ENCODE results near the gene GM2A. TPM values are rescaled to one million over a fixed set of nuclear protein-coding genes. Genes with fewer than 3 reads are reported as not detected.
A peak's percentile ranks its signal among the peaks of the same experiment; 100 is the strongest.
"Not testable (repeated sequence)": the region's sequence is repeated elsewhere in the genome, so short reads cannot be mapped to it uniquely, and the experiment has no call there.

Gene GM2A
- total and polyA plus RNA-seq, 2 of the 13 experiments (the other 11 are each of a cell fraction or from before 2014, with no cell fraction given), result 14.6 to 29.6 TPM

DNA sequence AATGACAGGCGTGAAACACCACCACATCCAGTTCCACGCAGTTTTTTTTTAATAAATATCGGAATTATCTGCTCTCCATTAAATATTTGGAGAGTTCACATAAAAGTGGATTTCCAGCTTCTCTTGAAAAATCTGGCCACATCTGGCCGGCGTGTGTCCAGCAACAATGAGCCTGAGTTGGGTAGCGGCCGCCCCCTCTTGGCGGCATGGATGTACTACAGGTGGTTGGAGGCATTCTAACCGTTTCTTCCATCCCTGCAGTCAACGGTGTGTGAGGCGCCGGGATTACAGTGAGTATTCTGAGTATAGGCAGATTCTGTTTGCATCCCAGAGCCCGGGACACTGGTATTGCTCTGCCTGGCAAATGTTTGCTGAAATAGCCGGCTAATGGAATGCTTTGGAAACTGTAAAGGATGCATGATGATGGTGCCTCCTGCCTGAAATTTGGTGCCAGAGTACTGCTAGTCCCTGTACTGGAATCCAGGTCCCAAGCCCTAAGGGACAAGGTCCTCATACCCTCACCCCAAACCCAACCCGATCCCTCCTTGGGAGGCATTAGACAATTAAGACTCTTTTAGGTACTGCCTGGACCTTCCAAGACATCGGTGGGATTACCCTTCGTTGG, 13.6 kb upstream of the GM2A start (continued):
- TF ChIP-seq HMGXB4 (CRISPR knock-in tag; IDR thresholded peaks at IDR 0.05; ENCODE audit: borderline replicate concordance in 1 of 2, low read depth in 1 of 2) (peak in 1 of 2 experiments; percentile 43; a peak in 1 of 4 replicates), ZBTB42 (CRISPR knock-in tag; IDR thresholded peaks at IDR 0.05) (peak; percentile 58; the same call in 1 of the 2 replicates), MEIS2 (CRISPR knock-in tag; IDR thresholded peaks at IDR 0.05) (no peak), STAG1 (CRISPR knock-in tag; IDR thresholded peaks at IDR 0.05) (peak; percentile 76), NR2F6 (IDR thresholded peaks at IDR 0.05) (no peak), NR2F6 (CRISPR knock-in tag; IDR thresholded peaks at IDR 0.05) (peak; percentile 46; the same call in 1 of the 2 replicates), SMC3 (IDR thresholded peaks at IDR 0.05; ENCODE audit: low read length) (peak; percentile 70), CTCF (CRISPR knock-in tag; IDR thresholded peaks at IDR 0.05) (peak; percentile 88), FIP1L1 (IDR thresholded peaks at IDR 0.05; ENCODE audit: borderline replicate concordance, insufficient read depth, low read depth, low read length) (no peak), FOXK1 (CRISPR knock-in tag; IDR thresholded peaks at IDR 0.05; ENCODE audit: borderline replicate concordance, low read depth) (0 out of 2 replicates have a peak, but pooled peaks have one; percentile 19), HNF1B (CRISPR knock-in tag; IDR thresholded peaks at IDR 0.05) (0 out of 2 replicates have a peak, but pooled peaks have one; percentile 42)

GRCh38 chr5:151240268-151240835, 12.6 kb upstream of the GM2A start:
- H2AFZ ChIP-seq (ENCODE audit: low read length); H3K79me2 ChIP-seq (ENCODE audit: insufficient read depth, low read length); ATAC-seq; H3K9me3 ChIP-seq (ENCODE audit: low read length); BruUV-seq (replicated peaks); DNase-seq (ENCODE audit: low spot score); H3K4me3 ChIP-seq (replicated peaks in 1 of 3; ENCODE audit: insufficient read depth in 1 of 3, low read depth in 2 of 3, low read length in 3 of 3); H3K27ac ChIP-seq (ENCODE audit: extremely low read length, insufficient read depth, low read length); FAIRE-seq; intact Hi-C loops (cut with micrococcal nuclease; ENCODE audit: unreplicated experiment); H3K4me2 ChIP-seq (ENCODE audit: low read depth, low read length); H4K20me1 ChIP-seq (ENCODE audit: insufficient read depth, low read length); H3K36me3 ChIP-seq (replicated peaks in 1 of 2; ENCODE audit: control insufficient read depth in 1 of 2, insufficient read depth in 2 of 2, low read length in 2 of 2); H3K9ac ChIP-seq (ENCODE audit: insufficient read depth, low read depth, low read length): not testable (repeated sequence)
- Histone ChIP-seq H3K4me1 (ENCODE audit: insufficient read depth, low read length) (peaks cover 38% of the 10 kb centered on the region), H3K27me3 (ENCODE audit: control insufficient read depth in 1 of 2, insufficient read depth in 2 of 2, low read length in 2 of 2) (peaks cover 2 to 14% of the 10 kb centered on the region in 2 experiments; a peak in 2 of 5 replicates)
- 19% methylated on average over 8 of the region's 10 CpGs for WGBS (ENCODE audit: low lambda C conversion rate)
- ChIA-PET CTCF (ENCODE audit: low intra/inter-chr PET ratio, low total read pairs) (interaction anchor here (2.0 kb wide), 1 partner anchor 114 kb away, joined by 19 read pairs; no protein-coding TSS in a partner anchor), POLR2A (interaction anchor here (1.1 kb wide), 1 partner anchor 10 kb away, joined by 6 read pairs; no protein-coding TSS in a partner anchor)
- in situ Hi-C loops (cut with HindIII; ENCODE audit: extremely low pct_ligation_motif_present, low pct_unique_long_range_greater_than_20kb), result loop anchor here (10.0 kb wide), 1 partner anchor 196 kb away; no protein-coding TSS in a partner anchor
